Panc1 (cell line): Measurements from ENCODE around the gene AEN. TPM values are rescaled to one million over a fixed set of nuclear protein-coding genes. Genes with fewer than 3 reads are reported as not detected.

Experiments used
- ATAC-seq: fragments of 200-7000 bp; cut with Tn5 transposase; 2 replicates; pipeline ENCODE4 v1.9.1; 2020; ENCODE audit warnings: mild to moderate bottlenecking, moderate library complexity
- BruUV-seq: library from RNA; stranded (reverse); fragments of 400-500 nt; replicated peaks from 2 replicates; lab custom pipeline; 2021; lab: Mats Ljungman, UMichigan
- CTCF ChIA-PET: fragments of 300-600 bp; sonication (Branson Sonifier 250); formaldehyde crosslinking; loops from one replicate; lab custom pipeline; 2022; ENCODE audit warnings: antibody characterized with exemption; lab: Charles Lee
- POLR2A ChIA-PET: fragments of 300-600 bp; sonication (Branson Sonifier 250); formaldehyde crosslinking; loops from one replicate; lab custom pipeline; 2022; ENCODE audit warnings: antibody characterized with exemption; lab: Charles Lee
- DNase-seq: peaks from one replicate; pipeline ENCODE4 v3.0.0-alpha.2; 2010; ENCODE audit warnings: low read depth, low spot score
- H3K27ac ChIP-seq: 2 replicates; pipeline ENCODE4 v1.5.1; 2011; ENCODE audit warnings: mild to moderate bottlenecking, low read length, inconsistent platforms
- H3K27me3 ChIP-seq: fragments of 200-500 bp; sonication (Bioruptor generic); 2 replicates; pipeline ENCODE4 v1.6.0; 2014; ENCODE audit warnings: low read length, inconsistent platforms; ENCODE audit not compliant: control insufficient read depth, insufficient read depth
- H3K36me3 ChIP-seq: fragments of 200-500 bp; sonication (Bioruptor generic); 2 replicates; pipeline ENCODE4 v1.5.1; 2014; ENCODE audit warnings: inconsistent platforms, mild to moderate bottlenecking, low read length, moderate library complexity; ENCODE audit not compliant: control insufficient read depth, insufficient read depth
- H3K4me1 ChIP-seq: 2 replicates; pipeline ENCODE4 v1.5.1; 2011; ENCODE audit warnings: inconsistent platforms, mild to moderate bottlenecking, low read length, moderate library complexity; ENCODE audit not compliant: control insufficient read depth, insufficient read depth
- H3K4me3 ChIP-seq, 2 experiments: 2 replicates each; pipeline ENCODE4 v1.5.1; 2011 to 2012; ENCODE audit warnings: low read depth in 2 of 2, low read length in 2 of 2, mild to moderate bottlenecking in 2 of 2, inconsistent platforms in 1 of 2, moderate library complexity in 1 of 2
- H3K9me3 ChIP-seq: fragments of 200-500 bp; sonication (Bioruptor generic); 2 replicates; pipeline ENCODE4 v1.5.1; 2014; ENCODE audit warnings: low read depth, mild to moderate bottlenecking, inconsistent platforms, low read length, moderate library complexity; ENCODE audit not compliant: control insufficient read depth, insufficient read depth
- CTCF ChIP-seq: fragments of 450-650 bp; IDR thresholded peaks from 2 replicates; pipeline ENCODE4 v1.5.1; 2017; ENCODE audit warnings: mild to moderate bottlenecking
- POLR2AphosphoS5 ChIP-seq: IDR thresholded peaks from 2 replicates; pipeline ENCODE4 v1.6.1; 2012; ENCODE audit warnings: mild to moderate bottlenecking, low read depth, low read length, moderate library complexity
- REST ChIP-seq, 2 experiments: IDR thresholded peaks; 2 replicates each; pipeline ENCODE4 v1.6.1; 2011 to 2012; ENCODE audit warnings: low read depth in 2 of 2, control low read depth in 1 of 2, low read length in 1 of 2, mild to moderate bottlenecking in 1 of 2, moderate library complexity in 1 of 2; ENCODE audit not compliant: insufficient read depth in 1 of 2
- SIN3A ChIP-seq: IDR thresholded peaks from 2 replicates; pipeline ENCODE4 v1.6.1; 2012; ENCODE audit warnings: low read depth, mild to moderate bottlenecking, low read length, moderate library complexity, borderline replicate concordance; ENCODE audit not compliant: insufficient read depth
- TCF7L2 ChIP-seq: IDR thresholded peaks from 2 replicates; pipeline ENCODE4 v1.6.1; 2011; ENCODE audit warnings: mild to moderate bottlenecking, low read depth, low read length, inconsistent platforms
- in situ Hi-C: cut with HindIII; loops from 2 replicates; pipeline ENCODE4 v1.10.0; 2016; ENCODE audit warnings: low sequenced_read_pairs, low pct_unique_long_range_greater_than_20kb
- intact Hi-C: fragments of 100-400 bp; cut with micrococcal nuclease; formaldehyde crosslinking; loops from one replicate; pipeline ENCODE4 v1.10.0; 2022; ENCODE audit not compliant: unreplicated experiment
- total RNA-seq: library from RNA; stranded (reverse); gene quantifications from one replicate; pipeline ENCODE4 v1.2.1, GENCODE V29; 2021; ENCODE audit not compliant: unreplicated experiment

AEN gene
- total RNA-seq, 1 experiment from 2014 or later = 38.7 TPM

- ChIA-PET POLR2A (no interaction called here), CTCF (interaction anchor here (0.6 kb wide), 1 partner anchor 171 kb away, joined by 4 read pairs; no protein-coding TSS in a partner anchor)
- H3K27me3 ChIP-seq = no peaks in the 10 kb centered on the region
- TF ChIP-seq SIN3A = no peak
- no peak for DNase-seq
- ATAC-seq = no peak; the same call in 1 of the 2 replicates
- H3K27ac ChIP-seq = no peak overlapping the region
- no peaks in the 10 kb centered on the region for H3K9me3 ChIP-seq
- no peak overlapping the region for H3K4me3 ChIP-seq
- no peaks in the 10 kb centered on the region for H3K36me3 ChIP-seq
- peaks cover 6% of the 10 kb centered on the region for H3K4me1 ChIP-seq
- intact Hi-C loops (no loop called here), in situ Hi-C loops (no loop called here)
- no TSS peak for BruUV-seq
Measured at GRCh38 chr15:88649753-88650551, 28.8 kb downstream of the AEN start.

- TF ChIP-seq TCF7L2 (no peak), REST (IDR thresholded peaks at IDR 0.05; ENCODE audit: insufficient read depth in 1 of 2, low read depth in 2 of 2, low read length in 1 of 2) (no peak), POLR2AphosphoS5 (no peak)
- peaks cover 6% of the 10 kb centered on the region for H3K4me1 ChIP-seq
- intact Hi-C loops (no loop called here), in situ Hi-C loops (no loop called here)
- H3K36me3 ChIP-seq = no peaks in the 10 kb centered on the region
- H3K4me3 ChIP-seq = no peak overlapping the region
- no peaks in the 10 kb centered on the region for H3K9me3 ChIP-seq
- POLR2A ChIA-PET = no interaction called here
- no peak for ATAC-seq
- no peak overlapping the region for H3K27ac ChIP-seq
- no peaks in the 10 kb centered on the region for H3K27me3 ChIP-seq
- CTCF ChIA-PET = interaction anchor here (0.6 kb wide), 1 partner anchor 172 kb away, joined by 4 read pairs; no protein-coding TSS in a partner anchor
- DNase-seq = no peak
- BruUV-seq = no TSS peak
Measured at GRCh38 chr15:88650556-88650955, 29.4 kb downstream of the AEN start.

- in situ Hi-C loops = no loop called here
Measured at GRCh38 chr15:88651136-88651732, 30.1 kb downstream of the AEN start.

More at GRCh38 chr15:88651136-88651732, 30.1 kb downstream of the AEN start:
- BruUV-seq = no TSS peak
- Histone ChIP-seq H3K36me3 (no peaks in the 10 kb centered on the region), H3K4me1 (peaks cover 6% of the 10 kb centered on the region), H3K27me3 (no peaks in the 10 kb centered on the region), H3K9me3 (no peaks in the 10 kb centered on the region), H3K27ac (no peak overlapping the region), H3K4me3 (no peak overlapping the region)
- intact Hi-C loops = no loop called here
- TF ChIP-seq CTCF (no peak), SIN3A (no peak), POLR2AphosphoS5 (no peak), REST (IDR thresholded peaks at IDR 0.05; ENCODE audit: insufficient read depth in 1 of 2, low read depth in 2 of 2, low read length in 1 of 2) (no peak)
- ATAC-seq (no peak), DNase-seq (no peak)
- POLR2A ChIA-PET = no interaction called here
- CTCF ChIA-PET = no interaction called here
